Astrocyte of the cerebellum (primary cell): ENCODE data around the gene GUSB.
"Not testable (repeated sequence)": the region's sequence is repeated elsewhere in the genome, so short reads cannot be mapped to it uniquely, and the experiment has no call there.

ENCODE experiments used
- DNase-seq: peaks from one replicate; pipeline ENCODE4 v3.0.0-alpha.2; 2011; ENCODE audit warnings: low read depth
- H3K4me3 ChIP-seq: 2 replicates; pipeline ENCODE4 v1.5.1; 2011; ENCODE audit warnings: mild to moderate bottlenecking, low read depth, low read length, moderate library complexity
- CTCF ChIP-seq: IDR thresholded peaks from 2 replicates; pipeline ENCODE4 v1.5.1; 2012; ENCODE audit warnings: low read length, low read depth, moderate library complexity, mild to moderate bottlenecking; ENCODE audit errors: missing control alignments
- in situ Hi-C: cut with HindIII; loops from 2 replicates; pipeline ENCODE4 v1.10.0; 2017; ENCODE audit warnings: low sequenced_read_pairs

Gene GUSB

GRCh38 chr7:65972976-65973375, 9.0 kb downstream of the GUSB start:
- in situ Hi-C loops = no loop called here
- H3K4me3 ChIP-seq = no peak overlapping the region
- no peak for DNase-seq
- TF ChIP-seq CTCF = no peak

GRCh38 chr7:65971021-65971420, 11.0 kb downstream of the GUSB start:
- in situ Hi-C loops = no loop called here
- DNase-seq = no peak
- no peak for TF ChIP-seq CTCF
- no peak overlapping the region for H3K4me3 ChIP-seq

- in situ Hi-C loops = no loop called here
- DNase-seq = no peak
- no peak for TF ChIP-seq CTCF
- no peak overlapping the region for H3K4me3 ChIP-seq
Observed at GRCh38 chr7:65968256-65969185, 13.5 kb downstream of the GUSB start.

- in situ Hi-C loops = no loop called here
- no peak for DNase-seq
- no peak for TF ChIP-seq CTCF
- no peak overlapping the region for H3K4me3 ChIP-seq
Observed at GRCh38 chr7:65967361-65968155, 14.5 kb downstream of the GUSB start.

GRCh38 chr7:65966146-65966545, 15.9 kb downstream of the GUSB start:
- DNase-seq = no peak
- in situ Hi-C loops = no loop called here
- no peak for TF ChIP-seq CTCF

GRCh38 chr7:65964671-65965070, 17.3 kb downstream of the GUSB start:
- DNase-seq, in situ Hi-C loops, H3K4me3 ChIP-seq: not testable (repeated sequence)

More at GRCh38 chr7:65966146-65966545, 15.9 kb downstream of the GUSB start:
- H3K4me3 ChIP-seq = no peak overlapping the region

GRCh38 chr7:65962033-65962432, 20.0 kb downstream of the GUSB start:
- TF ChIP-seq CTCF = no peak
- no peak overlapping the region for H3K4me3 ChIP-seq
- DNase-seq = no peak
- in situ Hi-C loops = no loop called here
